IMR-90 (cell line): ENCODE measurements around the gene NOX3.

Source experiments
- CHD1 ChIP-seq: IDR thresholded peaks from 2 replicates; pipeline ENCODE4 v1.6.1; 2012; ENCODE audit warnings: low read depth, low read length, improper control_type of control experiment
- CTCF ChIP-seq: conservative IDR thresholded peaks from 2 replicates; pipeline ENCODE4 v1.5.1; 2012; ENCODE audit warnings: mild to moderate bottlenecking, low read depth, low read length, improper control_type of control experiment
- POLR2A ChIP-seq: IDR thresholded peaks from 2 replicates; pipeline ENCODE4 v1.6.1; 2012; ENCODE audit warnings: mild to moderate bottlenecking, low read depth, low read length
- SMC3 ChIP-seq: fragments of 150-350 bp; IDR thresholded peaks from 2 replicates; pipeline ENCODE4 v1.6.1; 2016; ENCODE audit warnings: low read depth, mild to moderate bottlenecking, antibody characterized with exemption, low read length, moderate library complexity
- USF2 ChIP-seq: fragments of 150-350 bp; IDR thresholded peaks from 2 replicates; pipeline ENCODE4 v1.6.1; 2017; ENCODE audit warnings: mild to moderate bottlenecking, antibody characterized with exemption, low read length, low read depth

GRCh38 chr6:155432293-155432692, 23.3 kb downstream of the NOX3 start:
- no peak for TF ChIP-seq CTCF
- TF ChIP-seq POLR2A = no peak
- no peak for TF ChIP-seq CHD1
- TF ChIP-seq USF2 = no peak
- no peak for TF ChIP-seq SMC3
